Right renal cortex interstitium (tissue), 3 donors: Measurements from ENCODE around the gene GNAT2. TPM values are rescaled to one million over a fixed set of nuclear protein-coding genes. Genes with fewer than 3 reads are reported as not detected.

ENCODE experiments used
- DNase-seq, 3 donors: peaks; one replicate each; pipeline ENCODE4 v3.0.0-alpha.2; 2013; ENCODE audit warnings: low read depth in 3 of 3, low spot score in 2 of 3
- polyA plus RNA-seq, 3 donors: library from polyadenylated mRNA; unstranded; fragments of 120-200 nt; gene quantifications; one replicate each; pipeline ENCODE4 v1.2.1, GENCODE V29; 2013; ENCODE audit not compliant: insufficient read length in 3 of 3

The GNAT2 gene
- polyA plus RNA-seq, 3 donors, result not detected

DNA sequence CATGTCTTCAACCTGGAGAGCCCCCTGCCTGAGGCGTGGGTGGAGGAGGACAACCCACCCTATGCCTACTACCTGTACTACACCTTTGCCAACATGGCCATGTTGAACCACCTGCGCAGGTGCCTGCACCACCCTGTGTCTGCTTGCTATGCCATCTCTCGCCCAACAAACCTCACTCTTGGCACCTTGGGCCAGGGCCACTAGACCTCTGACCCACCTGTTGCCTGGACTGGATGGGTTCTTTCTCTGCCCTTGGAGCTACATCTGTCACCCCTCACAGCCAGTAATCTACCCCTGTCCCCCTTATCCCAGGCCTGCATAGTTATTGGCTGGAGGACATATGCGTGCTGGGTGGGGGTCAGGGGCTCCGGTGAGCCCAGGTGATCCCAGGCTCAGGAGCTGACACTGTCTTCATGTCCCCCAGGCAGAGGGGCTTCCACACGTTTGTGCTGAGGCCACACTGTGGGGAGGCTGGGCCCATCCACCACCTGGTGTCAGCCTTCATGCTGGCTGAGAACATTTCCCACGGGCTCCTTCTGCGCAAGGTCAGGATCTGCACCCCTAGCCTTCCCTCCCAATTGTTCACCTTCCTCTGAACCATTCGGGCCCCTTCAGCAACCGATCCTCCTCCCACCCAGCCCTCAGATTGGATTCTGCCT lies 10.1 kb upstream of the GNAT2 start:
- no peak for DNase-seq

DNA sequence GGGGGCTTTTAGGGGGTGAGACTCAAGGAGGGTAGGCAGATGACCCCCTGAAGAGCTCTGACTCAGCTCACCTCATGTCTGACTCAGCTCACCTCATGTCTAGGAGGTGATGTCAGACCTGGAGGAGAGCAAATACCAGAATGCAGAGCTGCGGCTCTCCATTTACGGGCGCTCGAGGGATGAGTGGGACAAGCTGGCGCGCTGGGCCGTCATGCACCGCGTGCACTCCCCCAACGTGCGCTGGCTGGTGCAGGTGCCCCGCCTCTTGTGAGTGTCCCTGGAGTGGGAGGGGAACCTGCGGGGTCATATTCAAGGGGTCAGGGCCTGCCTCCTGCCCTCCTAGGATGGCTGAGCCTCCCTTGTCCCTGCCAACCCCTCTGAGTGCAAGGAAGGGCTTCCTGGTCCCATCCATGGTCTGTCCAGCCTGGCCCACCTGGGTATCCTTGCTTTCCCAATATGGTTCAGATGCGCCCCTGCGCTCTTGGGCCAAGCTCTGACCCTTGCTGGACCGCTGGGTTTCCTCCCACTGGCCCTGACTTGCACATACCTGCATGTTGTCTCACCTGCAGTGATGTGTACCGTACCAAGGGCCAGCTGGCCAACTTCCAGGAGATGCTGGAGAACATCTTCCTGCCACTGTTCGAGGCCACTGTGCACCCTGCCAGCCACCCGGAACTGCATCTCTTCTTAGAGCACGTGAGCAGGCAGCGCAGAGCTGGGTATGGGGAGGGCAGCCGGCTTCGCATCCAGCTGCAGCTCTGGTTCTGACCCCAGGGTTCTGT lies 9.3 kb upstream of the GNAT2 start:
- no peak for DNase-seq

DNA sequence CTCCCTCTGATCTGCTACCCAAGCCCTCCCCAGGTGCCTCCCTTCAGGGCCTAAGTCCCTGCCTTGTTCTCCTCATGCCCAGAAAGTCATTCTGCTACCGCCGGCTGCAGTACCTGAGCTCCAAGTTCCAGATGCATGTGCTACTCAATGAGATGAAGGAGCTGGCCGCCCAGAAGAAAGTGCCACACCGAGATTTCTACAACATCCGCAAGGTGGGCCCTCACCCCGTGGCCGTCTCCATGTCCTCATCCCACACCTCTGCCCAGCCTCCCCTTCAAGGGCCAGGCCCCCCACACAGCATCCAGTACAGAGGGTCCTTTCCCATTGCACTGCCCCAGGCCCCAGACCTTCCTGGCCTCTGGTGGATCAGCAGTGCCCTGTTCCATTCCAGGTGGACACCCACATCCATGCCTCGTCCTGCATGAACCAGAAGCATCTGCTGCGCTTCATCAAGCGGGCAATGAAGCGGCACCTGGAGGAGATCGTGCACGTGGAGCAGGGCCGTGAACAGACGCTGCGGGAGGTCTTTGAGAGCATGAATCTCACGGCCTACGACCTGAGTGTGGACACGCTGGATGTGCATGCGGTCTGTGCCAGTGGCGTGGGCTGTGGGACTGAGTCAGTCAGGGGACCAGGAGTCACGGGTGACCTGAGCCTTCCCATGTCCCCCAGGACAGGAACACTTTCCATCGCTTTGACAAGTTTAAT lies 8.4 kb upstream of the GNAT2 start:
- no peak for DNase-seq

DNA sequence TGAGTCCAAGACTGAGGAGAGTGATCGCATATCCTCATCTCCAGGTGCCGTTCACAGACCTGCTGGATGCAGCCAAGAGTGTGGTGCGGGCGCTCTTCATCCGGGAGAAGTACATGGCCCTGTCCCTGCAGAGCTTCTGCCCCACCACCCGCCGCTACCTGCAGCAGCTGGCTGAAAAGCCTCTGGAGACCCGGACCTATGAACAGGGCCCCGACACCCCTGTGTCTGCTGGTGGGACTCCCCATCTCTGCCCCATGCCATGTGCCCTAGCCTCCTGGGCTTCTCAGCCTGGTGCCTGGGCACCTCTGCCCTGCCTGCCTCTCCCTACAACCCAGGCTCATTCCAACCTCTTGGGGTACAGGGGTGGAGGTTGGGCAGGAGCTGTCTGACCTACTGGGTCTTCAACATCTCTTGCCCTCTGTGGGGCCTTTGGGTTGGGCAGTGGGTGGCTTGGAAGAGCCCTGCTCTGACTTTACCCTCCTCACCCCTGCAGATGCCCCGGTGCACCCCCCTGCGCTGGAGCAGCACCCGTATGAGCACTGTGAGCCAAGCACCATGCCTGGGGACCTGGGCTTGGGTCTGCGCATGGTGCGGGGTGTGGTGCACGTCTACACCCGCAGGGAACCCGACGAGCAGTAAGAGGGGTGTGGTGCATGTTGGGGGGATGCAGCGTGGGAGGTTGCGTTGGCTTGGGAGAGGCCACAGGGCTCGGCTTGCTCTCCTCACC lies 7.4 kb upstream of the GNAT2 start:
- no peak for DNase-seq

DNA sequence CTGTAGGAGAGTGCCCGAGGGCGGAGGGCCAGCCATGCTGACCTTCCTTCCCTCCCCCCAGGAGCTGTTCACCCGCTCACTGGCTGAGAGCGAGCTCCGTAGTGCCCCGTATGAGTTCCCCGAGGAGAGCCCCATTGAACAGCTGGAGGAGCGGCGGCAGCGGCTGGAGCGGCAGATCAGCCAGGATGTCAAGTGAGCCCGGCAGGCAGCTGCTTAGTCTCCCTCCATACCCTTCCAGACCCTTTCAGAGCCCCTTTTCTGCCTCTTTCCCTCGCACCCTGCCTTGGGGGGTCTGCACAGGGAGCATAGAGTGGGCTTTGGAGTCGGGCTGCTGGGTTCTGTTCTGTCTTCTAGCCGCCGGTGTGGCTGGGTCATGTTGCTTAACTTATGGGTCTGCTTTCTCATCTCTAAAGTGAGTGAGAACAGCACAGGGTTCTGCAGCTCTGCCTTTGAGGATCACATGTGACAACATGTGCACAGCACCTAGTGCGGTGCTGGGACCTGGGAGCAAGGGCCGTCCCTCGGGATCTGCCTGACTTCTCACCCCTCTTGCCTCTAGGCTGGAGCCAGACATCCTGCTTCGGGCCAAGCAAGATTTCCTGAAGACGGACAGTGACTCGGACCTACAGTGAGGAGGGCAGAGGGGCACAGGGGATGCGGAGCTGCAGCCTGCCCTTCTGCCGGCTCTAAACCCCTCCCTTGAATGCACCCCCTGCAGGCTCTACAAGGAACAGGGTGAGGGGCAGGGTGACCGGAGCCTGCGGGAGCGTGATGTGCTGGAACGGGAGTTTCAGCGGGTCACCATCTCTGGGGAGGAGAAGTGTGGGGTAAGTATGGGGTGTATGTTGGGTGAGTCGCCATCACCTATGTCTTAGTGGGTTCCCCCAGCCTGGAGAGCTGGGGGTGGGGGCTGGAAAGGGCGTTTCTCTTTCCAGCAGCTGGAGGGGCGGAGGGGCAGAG lies 6.5 kb upstream of the GNAT2 start:
- DNase-seq, result no peak

DNA sequence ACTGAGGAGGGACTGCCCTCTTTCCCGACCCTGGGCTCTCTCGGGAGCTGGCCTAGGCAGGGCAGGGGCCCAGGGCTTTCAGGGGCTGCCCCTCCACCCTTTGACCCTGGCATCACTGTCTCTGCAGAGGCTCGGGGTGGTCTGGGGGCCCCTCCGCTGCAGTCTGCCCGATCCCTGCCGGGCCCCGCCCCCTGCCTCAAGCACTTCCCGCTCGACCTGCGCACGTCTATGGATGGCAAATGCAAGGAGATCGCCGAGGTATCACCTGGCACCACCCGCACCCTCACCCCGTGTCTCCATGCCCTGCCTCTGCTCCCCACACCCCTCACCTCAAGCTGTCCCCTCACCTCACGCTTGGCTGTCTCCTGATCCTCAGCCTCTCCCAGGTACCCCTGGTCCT lies 5.8 kb upstream of the GNAT2 start:
- no peak for DNase-seq

DNA sequence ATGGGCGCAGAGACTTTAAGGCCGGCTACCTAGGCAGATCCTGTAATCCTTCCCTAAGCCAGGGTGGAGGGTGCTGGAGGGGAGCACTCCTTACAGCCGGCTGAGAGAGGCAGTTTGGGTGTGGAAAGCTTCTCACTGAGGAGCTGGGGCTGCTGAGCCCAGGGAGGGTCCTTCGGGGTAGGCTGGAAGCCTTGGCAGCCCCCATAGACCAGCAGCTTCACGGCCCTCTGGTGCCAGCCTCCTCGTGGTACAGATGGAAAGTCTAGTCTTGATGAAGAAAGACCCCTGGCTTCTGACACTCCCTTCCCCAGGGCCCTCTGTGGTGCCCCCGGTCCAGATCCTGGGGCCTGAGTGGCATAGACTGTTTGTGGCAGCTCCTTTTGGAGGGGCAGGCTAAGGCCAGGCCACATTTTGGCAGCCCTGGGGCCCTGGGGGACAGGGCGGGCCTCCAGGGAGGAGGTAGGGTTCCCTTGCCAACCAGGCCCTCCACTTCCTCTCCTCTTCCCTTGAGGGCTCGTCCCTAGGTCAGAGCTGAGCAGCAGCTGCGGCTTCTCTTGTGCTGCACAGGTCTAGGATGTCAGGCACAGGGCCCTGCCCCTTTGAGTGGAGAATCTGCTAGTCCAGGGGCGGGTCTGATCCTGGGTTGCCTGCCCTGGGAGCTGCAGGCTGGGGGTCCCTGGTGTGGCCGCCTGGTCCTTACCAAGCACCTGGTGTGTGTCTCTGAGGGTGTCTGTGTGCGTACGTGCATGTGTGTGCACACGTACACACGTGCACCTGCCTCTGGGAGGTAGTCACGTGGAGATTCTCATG lies 5.0 kb upstream of the GNAT2 start:
- no peak for DNase-seq

DNA sequence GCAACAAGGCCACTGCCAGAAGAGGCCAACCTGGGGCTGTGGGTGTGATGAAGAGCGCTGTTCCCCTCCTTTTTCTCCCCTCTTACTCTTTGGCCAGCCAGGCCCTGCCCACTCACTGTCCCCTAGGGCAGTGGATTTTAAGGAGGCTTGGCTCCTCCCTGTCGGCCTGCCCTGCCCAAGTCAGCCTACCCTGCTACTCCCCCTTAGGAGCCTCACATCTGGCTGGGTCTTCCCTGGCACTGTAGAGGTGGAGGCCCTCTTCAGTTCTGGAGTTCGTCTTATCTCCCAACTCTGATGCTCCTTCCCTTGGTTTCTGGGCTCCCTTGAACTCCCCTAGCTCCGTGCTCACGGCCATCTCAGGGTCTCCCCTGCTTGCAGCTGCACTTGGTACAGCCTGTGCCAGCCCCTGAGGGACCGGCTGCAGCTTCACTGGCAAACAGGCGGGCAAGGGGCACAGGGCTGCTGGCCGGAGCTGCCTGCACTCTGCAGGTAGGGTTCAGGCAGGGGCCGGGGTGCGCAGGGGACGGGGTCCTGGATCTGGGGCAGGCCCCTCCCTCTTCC lies 4.3 kb upstream of the GNAT2 start:
- no peak for DNase-seq

DNA sequence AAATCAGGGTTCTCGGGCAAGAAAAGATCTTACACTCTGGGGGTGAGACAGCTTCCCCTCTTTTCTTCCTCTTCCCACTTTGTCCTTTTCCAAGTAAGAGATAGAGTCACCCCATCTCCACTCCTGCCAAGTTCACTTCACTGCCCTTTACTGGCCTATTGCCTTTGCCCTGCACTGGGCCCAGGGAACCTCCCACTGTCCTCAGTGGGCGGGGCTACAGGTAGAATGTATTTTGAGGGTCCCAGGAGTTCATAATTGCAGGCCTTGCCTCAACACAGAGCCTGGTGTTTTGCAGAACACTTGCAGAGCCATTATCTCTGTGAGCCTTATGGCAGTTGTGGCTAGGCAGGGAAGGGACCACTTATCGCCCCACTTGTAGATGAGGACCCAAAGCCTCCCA lies 3.5 kb upstream of the GNAT2 start:
- DNase-seq, result no peak

DNA sequence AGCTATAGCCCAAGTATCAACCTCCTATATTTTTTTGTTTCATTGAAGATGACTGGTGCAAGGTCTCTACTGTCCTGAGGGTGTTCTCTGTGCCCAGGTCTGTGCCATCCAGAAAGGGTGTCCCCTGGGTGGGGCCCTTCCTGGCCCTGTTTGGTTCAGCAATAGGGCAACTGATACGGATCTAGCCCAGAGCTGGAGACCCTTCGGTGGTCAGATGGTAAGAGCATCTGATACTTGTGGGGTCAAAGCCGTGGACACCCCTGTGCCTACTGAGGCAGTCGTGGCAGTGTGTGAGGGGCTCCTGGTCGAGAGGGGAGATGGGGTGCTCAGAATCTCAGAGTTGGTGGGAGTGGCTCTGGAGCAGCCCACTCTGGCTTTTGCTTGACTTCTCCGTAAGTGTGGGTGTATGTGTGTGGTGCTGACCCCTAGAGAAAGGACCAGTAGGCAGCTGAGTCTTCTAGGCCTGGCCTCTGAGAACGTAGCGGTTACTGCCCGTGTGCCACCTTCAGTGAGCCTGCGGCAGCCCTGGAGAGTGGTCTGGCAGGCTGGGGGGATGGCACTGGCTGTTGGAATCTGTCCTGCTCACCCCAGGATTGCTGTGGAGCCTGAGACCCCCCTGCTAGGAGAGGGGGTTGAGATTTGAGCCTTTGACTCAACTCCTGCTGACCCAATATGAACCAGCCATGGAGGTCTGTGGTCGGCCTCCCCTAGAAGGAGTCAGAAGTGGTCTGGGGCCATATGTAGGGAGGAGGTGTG lies 2.9 kb upstream of the GNAT2 start:
- no peak for DNase-seq

DNA sequence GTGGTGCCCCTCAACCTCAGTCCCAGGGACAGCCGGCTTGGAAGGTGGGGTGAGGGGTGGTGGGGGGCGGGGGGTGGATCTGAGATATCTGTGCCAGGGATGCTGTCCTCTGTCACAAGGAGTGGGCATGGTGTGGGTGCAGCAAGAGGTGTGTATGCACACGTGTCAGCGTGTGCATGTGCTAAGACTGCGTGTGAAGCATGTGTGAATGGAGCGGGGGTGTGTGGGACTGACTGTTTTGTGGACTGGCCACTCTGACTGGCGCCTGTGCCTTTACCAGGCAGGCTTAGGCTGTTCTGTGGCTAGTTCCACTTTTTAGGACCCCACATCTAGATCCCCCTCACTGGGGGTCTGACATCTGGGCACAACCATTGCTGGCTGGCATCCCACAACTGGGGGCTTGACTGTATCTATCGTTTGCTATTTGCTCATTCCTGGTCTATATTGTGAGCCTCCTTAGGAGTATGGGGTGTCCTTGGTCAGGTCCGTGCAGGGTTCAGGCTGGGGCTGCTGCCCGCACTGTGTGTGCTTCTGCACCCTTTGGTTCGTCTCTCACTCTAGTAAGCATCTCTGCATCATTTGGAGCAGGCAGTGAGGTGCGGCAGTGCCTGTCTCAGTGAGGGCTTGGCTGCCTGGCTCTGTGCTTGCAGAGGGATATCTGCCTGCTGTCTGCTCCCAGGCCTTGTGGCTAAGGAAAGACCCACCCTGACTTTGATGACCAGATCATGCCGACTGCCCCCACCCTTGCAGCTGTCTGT lies 2.1 kb upstream of the GNAT2 start:
- DNase-seq, result no peak

DNA sequence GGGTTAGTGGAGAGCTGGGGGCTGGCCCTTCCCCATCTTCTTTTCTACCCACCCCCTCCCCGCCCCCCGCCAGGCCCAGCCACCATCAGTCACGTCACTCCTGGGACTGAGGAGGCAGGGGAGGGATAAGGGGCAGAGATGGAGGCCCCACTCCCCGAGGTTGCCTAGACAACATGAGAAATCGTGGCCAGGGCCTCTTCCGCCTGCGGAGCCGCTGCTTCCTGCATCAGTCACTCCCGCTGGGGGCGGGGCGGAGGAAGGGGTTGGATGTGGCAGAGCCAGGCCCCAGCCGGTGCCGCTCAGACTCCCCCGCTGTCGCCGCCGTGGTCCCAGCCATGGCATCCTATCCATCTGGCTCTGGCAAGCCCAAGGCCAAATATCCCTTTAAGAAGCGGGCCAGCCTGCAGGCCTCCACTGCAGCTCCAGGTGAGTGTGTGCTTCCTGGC lies 1.4 kb upstream of the GNAT2 start:
- peak in 2 of 3 donors; percentile 84 to 88 for DNase-seq

DNA sequence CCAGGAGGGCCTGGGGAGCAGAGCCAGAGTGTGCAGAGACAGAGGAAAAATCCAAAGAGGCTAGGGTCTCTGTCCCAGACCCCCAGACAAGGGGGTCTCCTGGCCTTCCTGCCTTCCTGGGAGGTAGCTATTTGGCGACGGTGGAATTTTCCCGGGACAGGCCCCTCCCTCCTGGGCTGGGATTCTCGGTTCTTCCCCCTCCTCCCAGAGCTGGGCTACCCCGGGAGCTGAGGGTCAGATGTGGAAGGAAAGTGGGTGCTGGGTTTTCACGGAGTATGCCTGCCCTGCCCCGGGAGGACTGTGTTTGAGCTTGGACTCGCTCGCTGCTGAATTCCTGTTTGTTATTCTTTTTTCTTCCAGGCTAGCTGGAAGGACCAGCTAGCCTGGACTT lies 980 bp upstream of the GNAT2 start:
- DNase-seq, result no peak

DNA sequence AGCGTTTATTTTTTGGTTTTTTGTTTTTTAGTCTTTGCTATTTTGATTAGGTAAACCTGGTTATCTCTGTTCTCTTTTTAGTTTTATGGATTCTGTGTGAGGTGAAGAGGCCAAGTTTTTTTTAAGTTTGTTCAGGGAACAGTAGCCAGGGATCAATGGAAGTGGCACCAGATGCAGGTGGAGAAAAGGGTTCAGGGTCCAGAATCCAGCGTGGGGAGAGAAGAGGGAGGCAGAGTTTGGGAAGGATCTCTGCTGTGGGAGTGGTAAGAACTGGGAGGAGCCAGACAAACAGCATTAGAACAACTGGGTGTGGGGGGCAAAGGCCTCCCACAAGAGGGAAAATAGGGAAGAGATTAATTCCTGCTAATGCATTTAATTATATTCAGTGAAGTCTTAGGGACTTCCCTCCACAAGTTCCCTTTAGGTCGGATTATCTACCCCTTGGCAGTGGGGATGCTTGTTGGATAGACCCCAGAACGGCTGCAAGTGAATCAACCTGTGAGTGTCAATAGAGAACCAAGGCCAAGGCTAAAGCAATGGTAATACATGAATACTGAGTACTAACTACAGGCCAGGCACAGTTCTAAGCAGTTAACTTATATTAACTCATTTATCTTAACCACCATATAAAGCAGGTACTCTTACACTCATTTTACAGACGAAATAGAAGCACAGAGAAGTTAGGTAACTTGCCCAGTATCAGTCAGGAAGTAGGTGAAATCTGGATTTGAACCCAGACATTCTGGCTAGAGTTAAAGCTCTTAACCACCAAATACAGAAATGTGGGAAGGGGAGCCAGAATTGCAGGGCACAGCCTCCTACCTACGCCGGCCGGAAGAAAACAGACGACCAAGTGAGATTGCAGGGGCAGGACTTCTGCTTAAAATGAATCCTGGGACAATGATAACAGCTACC lies 498 bp downstream of the GNAT2 start:
- no peak for DNase-seq

DNA sequence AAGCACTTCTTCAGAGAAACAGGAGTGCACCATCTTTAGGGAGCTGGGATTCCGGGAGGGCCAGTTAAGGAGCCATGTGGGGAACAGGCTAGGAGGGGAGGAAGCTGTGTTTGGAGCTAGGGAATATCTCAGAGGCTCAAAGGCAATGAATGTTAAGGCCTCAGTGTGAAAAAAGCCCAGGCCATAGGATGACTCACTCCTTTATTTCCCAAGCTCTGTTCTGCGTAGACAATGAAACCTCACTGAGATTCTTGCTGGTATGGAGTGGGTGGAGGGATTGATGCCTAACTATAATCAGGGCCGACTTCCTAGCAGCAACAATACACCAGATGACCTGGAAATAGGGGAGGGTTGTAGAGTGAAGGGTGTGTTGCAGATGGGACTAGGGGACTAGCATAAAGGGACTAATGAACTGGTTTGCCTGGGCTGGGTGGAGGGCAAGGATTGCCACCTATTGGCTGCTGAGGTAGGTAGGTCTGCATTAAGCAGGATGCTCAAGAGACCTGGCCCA lies 2.1 kb downstream of the GNAT2 start:
- DNase-seq, result no peak

DNA sequence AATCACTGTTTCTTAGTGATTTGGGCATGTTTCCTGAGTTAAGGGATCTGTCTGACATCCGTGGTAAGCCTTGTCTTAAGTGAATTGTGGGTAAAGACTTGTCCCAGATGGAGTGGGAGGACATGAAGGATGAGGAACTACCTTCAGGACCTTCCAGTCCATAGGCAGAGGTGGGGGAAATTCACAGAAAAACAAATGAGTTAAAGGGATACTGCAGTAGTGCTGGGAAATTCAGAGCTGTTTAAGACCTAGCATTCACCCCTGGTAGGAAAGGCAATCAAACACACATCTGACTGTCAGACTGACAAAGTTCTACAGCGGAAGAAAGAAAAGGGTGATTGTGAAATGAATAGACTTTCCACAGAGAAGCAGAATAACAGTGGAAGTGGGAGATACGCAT lies 3.0 kb downstream of the GNAT2 start:
- no peak for DNase-seq
